Smooth muscle cell (in vitro differentiated cells): ENCODE data around the gene PTMS. TPM values are rescaled to one million over a fixed set of nuclear protein-coding genes. Genes with fewer than 3 reads are reported as not detected.

Experiments
- DNase-seq: peaks from one replicate; lab custom pipeline; 2025; ENCODE audit not compliant: unreplicated experiment; lab: John Stamatoyannopoulos, UW
- H2AFZ ChIP-seq: fragments of 200-600 bp; sonication (generic); 2 replicates; pipeline ENCODE4 v1.6.0; 2016; ENCODE audit warnings: antibody characterized with exemption, low read depth, mild to moderate bottlenecking
- H3F3A ChIP-seq: fragments of 200-600 bp; sonication (generic); 2 replicates; pipeline ENCODE4 v1.6.0; 2017; ENCODE audit warnings: antibody characterized with exemption, low read depth
- H3K27ac ChIP-seq: fragments of 200-600 bp; sonication (generic); 2 replicates; pipeline ENCODE4 v1.5.1; 2016; ENCODE audit warnings: low read depth, mild to moderate bottlenecking
- H3K27me3 ChIP-seq: fragments of 200-600 bp; sonication (generic); 2 replicates; pipeline ENCODE4 v1.6.1; 2016; ENCODE audit warnings: low read depth, mild to moderate bottlenecking
- H3K36me3 ChIP-seq: fragments of 200-600 bp; sonication (generic); 2 replicates; pipeline ENCODE4 v1.5.1; 2016; ENCODE audit warnings: low read depth
- H3K4me1 ChIP-seq: fragments of 200-600 bp; sonication (generic); 2 replicates; pipeline ENCODE4 v1.5.1; 2016; ENCODE audit warnings: low read depth
- H3K4me2 ChIP-seq: fragments of 200-600 bp; sonication (generic); 2 replicates; pipeline ENCODE4 v1.6.0; 2016; ENCODE audit warnings: mild to moderate bottlenecking
- H3K4me3 ChIP-seq: fragments of 200-600 bp; sonication (generic); 2 replicates; pipeline ENCODE4 v1.5.1; 2016; ENCODE audit warnings: mild to moderate bottlenecking
- H3K79me2 ChIP-seq: fragments of 200-600 bp; sonication (generic); 2 replicates; pipeline ENCODE4 v1.6.0; 2016; ENCODE audit warnings: low read depth, mild to moderate bottlenecking
- H3K9ac ChIP-seq: fragments of 200-600 bp; sonication (generic); 2 replicates; pipeline ENCODE4 v1.6.0; 2016; ENCODE audit warnings: low read depth
- H3K9me3 ChIP-seq: fragments of 200-600 bp; sonication (generic); replicated peaks from 2 replicates; pipeline ENCODE4 v1.5.1; 2016; ENCODE audit warnings: low read depth
- H4K20me1 ChIP-seq: fragments of 200-600 bp; sonication (generic); 2 replicates; pipeline ENCODE4 v1.6.0; 2016; ENCODE audit warnings: low read depth
- WGBS: methylation state at CpG from one replicate; pipeline ENCODE4 v1.1.7; 2016; ENCODE audit warnings: low lambda C conversion rate; 5-methylcytosine and 5-hydroxymethylcytosine counted together
- polyA plus RNA-seq: library from polyadenylated mRNA; unstranded; fragments of >200 nt; fragmentation: Nextera tagmentation; extraction: Ambion mirVana; gene quantifications from 2 replicates; pipeline ENCODE4 v1.2.1, GENCODE V29; 2016
- total RNA-seq: library from RNA; depleted of rRNA; stranded (reverse); fragments of >200 nt; gene quantifications from 2 replicates; pipeline ENCODE4 v1.2.3, GENCODE V29; 2014
- TF ChIP-seq, protein P1 (sequence below): fragments of 200-600 bp; sonication (generic); IDR thresholded peaks from 2 replicates; pipeline ENCODE4 v1.5.1; 2017; ENCODE audit warnings: borderline replicate concordance, mild to moderate bottlenecking, antibody characterized with exemption; ENCODE audit not compliant: insufficient read depth, poor library complexity, severe bottlenecking

Gene PTMS
- total and polyA plus RNA-seq, 2 experiments from 2014 or later: 115 to 379 TPM

DNA sequence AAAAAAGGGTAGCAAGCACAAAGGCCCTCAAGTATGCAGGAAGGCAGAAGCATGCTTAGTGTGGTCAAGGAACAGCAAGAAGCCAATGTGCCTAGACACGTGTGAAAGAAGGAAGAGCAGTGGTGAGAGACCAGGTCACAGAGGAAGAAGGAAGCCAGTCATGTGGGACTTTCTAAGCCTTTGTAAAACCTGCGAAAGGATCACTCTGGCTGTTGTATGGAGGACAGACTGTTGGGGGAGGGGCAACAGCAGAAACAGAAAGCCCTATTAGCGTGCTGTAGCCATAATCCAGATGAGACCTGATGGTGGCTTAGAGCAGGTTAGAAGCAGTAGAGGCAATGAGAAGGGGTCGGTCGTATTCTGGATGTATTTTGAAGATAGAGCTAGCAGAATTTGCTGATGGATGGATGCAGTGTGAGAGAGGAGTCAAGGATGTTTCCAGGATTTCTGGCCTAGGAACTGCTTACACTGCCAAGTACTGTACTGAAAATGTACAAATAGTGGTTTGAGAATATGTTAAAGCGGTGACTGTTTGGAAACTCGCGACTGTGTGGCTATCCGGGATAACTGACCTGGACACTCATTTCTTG is 7.6 kb upstream of the PTMS start:
- Histone ChIP-seq H3K9me3 (no peaks in the 10 kb centered on the region), H3K4me2 (no peak overlapping the region), H3K4me3 (no peak overlapping the region), H3F3A (peaks cover 13% of the 10 kb centered on the region), H2AFZ (no peak overlapping the region), H3K27ac (no peak overlapping the region), H3K27me3 (no peaks in the 10 kb centered on the region), H3K79me2 (no peaks in the 10 kb centered on the region), H3K36me3 (no peaks in the 10 kb centered on the region), H3K9ac (no peak overlapping the region), H3K4me1 (peaks cover 30% of the 10 kb centered on the region), H4K20me1 (no peaks in the 10 kb centered on the region)
- DNase-seq: no peak
- TF ChIP-seq, protein P1, sequence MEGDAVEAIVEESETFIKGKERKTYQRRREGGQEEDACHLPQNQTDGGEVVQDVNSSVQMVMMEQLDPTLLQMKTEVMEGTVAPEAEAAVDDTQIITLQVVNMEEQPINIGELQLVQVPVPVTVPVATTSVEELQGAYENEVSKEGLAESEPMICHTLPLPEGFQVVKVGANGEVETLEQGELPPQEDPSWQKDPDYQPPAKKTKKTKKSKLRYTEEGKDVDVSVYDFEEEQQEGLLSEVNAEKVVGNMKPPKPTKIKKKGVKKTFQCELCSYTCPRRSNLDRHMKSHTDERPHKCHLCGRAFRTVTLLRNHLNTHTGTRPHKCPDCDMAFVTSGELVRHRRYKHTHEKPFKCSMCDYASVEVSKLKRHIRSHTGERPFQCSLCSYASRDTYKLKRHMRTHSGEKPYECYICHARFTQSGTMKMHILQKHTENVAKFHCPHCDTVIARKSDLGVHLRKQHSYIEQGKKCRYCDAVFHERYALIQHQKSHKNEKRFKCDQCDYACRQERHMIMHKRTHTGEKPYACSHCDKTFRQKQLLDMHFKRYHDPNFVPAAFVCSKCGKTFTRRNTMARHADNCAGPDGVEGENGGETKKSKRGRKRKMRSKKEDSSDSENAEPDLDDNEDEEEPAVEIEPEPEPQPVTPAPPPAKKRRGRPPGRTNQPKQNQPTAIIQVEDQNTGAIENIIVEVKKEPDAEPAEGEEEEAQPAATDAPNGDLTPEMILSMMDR: no peak
- WGBS: 87% methylated on average over 9 of the region's 9 CpGs

DNA sequence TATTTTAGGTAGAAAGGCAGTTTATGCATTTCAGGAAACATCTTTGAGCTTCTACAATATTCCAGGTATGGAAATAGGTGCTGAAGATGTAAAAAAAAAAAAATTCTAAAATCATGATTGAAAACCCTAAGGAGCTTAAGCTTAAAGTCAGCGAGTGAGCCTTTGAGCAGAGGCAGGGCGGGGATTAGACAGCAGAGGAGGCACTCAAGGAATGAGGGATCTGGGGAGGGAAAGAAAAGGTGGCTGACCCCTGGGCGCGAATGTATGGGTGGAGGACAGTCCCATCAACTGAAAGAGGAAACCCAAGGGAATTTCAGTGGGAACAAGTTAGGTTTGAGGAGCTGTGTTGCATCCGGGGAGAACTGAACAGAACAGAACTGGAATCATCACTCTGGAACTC is 6.4 kb upstream of the PTMS start:
- TF ChIP-seq, protein P1: no peak
- H3K27ac ChIP-seq: no peak overlapping the region
- no peak overlapping the region for H3K4me2 ChIP-seq
- DNase-seq: no peak
- H3K9me3 ChIP-seq: no peaks in the 10 kb centered on the region
- no peak overlapping the region for H3K9ac ChIP-seq
- H3K36me3 ChIP-seq: no peaks in the 10 kb centered on the region
- H3K79me2 ChIP-seq: no peaks in the 10 kb centered on the region
- H2AFZ ChIP-seq: no peak overlapping the region
- no peaks in the 10 kb centered on the region for H4K20me1 ChIP-seq
- no peaks in the 10 kb centered on the region for H3K27me3 ChIP-seq
- WGBS: 80% methylated on average over 5 of the region's 5 CpGs
- H3K4me3 ChIP-seq: no peak overlapping the region
- peaks cover 30% of the 10 kb centered on the region for H3K4me1 ChIP-seq
- H3F3A ChIP-seq: peaks cover 15% of the 10 kb centered on the region

DNA sequence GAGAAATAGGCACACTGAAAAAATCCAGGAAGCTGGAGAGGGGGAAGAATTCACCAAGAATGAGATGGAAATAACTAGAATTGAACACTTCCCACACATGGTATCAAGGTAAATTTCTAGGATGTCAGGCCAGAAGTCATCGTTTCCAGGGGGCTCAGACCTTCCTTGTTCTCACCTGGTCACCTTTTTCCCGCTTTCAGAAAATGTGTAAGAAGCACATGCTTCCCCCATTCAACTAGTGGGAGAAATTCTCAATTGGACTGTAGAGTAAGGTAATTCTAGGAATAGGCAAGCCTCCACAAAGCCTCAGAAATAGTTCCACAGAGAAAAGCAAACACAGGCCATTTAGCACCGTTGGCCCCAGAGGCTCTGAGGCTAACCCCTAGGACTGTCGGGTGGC is 2.8 kb upstream of the PTMS start:
- Histone ChIP-seq H4K20me1 (peaks cover 16% of the 10 kb centered on the region), H3K27ac (peak overlapping the region; percentile 84), H3K79me2 (peaks cover 17% of the 10 kb centered on the region), H3F3A (peaks cover 23% of the 10 kb centered on the region), H3K4me1 (peaks cover 41% of the 10 kb centered on the region), H2AFZ (peak overlapping the region; percentile 86), H3K4me2 (peak overlapping the region; percentile 80), H3K4me3 (peak overlapping the region; percentile 25), H3K36me3 (no peaks in the 10 kb centered on the region), H3K27me3 (no peaks in the 10 kb centered on the region), H3K9ac (no peak overlapping the region), H3K9me3 (no peaks in the 10 kb centered on the region)
- WGBS: 56% methylated on average over 4 of the region's 4 CpGs
- DNase-seq: no peak
- TF ChIP-seq, protein P1: no peak
